HEK293T (cell line): ENCODE measurements around the gene LRPAP1.

Experiments
- CTCF ChIA-PET: fragments of 350-600 bp; formaldehyde crosslinking; extraction: SDS; loops from one replicate; lab custom pipeline; 2021; ENCODE audit warnings: antibody characterized with exemption, inconsistent platforms; lab: Yijun Ruan, JAX
- POLR2A ChIA-PET: fragments of 350-600 bp; formaldehyde crosslinking; extraction: SDS; loops from one replicate; lab custom pipeline; 2020; ENCODE audit warnings: antibody characterized with exemption, inconsistent platforms; lab: Yijun Ruan, JAX
- DNase-seq: peaks from one replicate; pipeline ENCODE4 v3.0.0; 2012; ENCODE audit warnings: mixed read lengths; ENCODE audit errors: extremely low spot score
- ARNT ChIP-seq: fragments of 450-650 bp; IDR thresholded peaks from 2 replicates; pipeline ENCODE4 v1.6.1; 2017; ENCODE audit warnings: mild to moderate bottlenecking
- BHLHE40 ChIP-seq: fragments of 450-650 bp; IDR thresholded peaks from 2 replicates; pipeline ENCODE4 v1.6.1; 2016; ENCODE audit warnings: mild to moderate bottlenecking, moderate library complexity, borderline replicate concordance
- CTBP1 ChIP-seq: fragments of 450-650 bp; IDR thresholded peaks from 2 replicates; pipeline ENCODE4 v1.6.1; 2016; ENCODE audit warnings: borderline replicate concordance
- ELF4 ChIP-seq: fragments of 450-650 bp; IDR thresholded peaks from 2 replicates; pipeline ENCODE4 v1.6.1; 2017; ENCODE audit warnings: antibody characterized with exemption
- FOXA1 ChIP-seq: fragments of 450-650 bp; IDR thresholded peaks from 2 replicates; pipeline ENCODE4 v1.6.1; 2016; ENCODE audit warnings: mild to moderate bottlenecking
- FOXK2 ChIP-seq: fragments of 450-650 bp; IDR thresholded peaks from 2 replicates; pipeline ENCODE4 v1.6.1; 2016; ENCODE audit warnings: mild to moderate bottlenecking
- FOXM1 ChIP-seq: fragments of 450-650 bp; IDR thresholded peaks from 2 replicates; pipeline ENCODE4 v1.6.1; 2017; ENCODE audit warnings: mild to moderate bottlenecking, borderline replicate concordance
- HDGF ChIP-seq: fragments of 450-650 bp; IDR thresholded peaks from 2 replicates; pipeline ENCODE4 v1.6.1; 2017; ENCODE audit warnings: antibody characterized with exemption, borderline replicate concordance
- L3MBTL2 ChIP-seq: fragments of 450-650 bp; conservative IDR thresholded peaks from 2 replicates; pipeline ENCODE4 v1.6.1; 2016; ENCODE audit warnings: mild to moderate bottlenecking
- LEF1 ChIP-seq: fragments of 450-650 bp; IDR thresholded peaks from 2 replicates; pipeline ENCODE4 v1.6.1; 2017; ENCODE audit warnings: mild to moderate bottlenecking, borderline replicate concordance
- NFRKB ChIP-seq: fragments of 450-650 bp; IDR thresholded peaks from 2 replicates; pipeline ENCODE4 v1.6.1; 2016; ENCODE audit warnings: mild to moderate bottlenecking, moderate library complexity
- SP1 ChIP-seq: fragments of 450-650 bp; IDR thresholded peaks from 2 replicates; pipeline ENCODE4 v1.6.1; 2017
- SUZ12 ChIP-seq: fragments of 450-650 bp; IDR thresholded peaks from 2 replicates; pipeline ENCODE4 v1.6.1; 2016; ENCODE audit warnings: mild to moderate bottlenecking
- TARDBP ChIP-seq: fragments of 450-650 bp; IDR thresholded peaks from 2 replicates; pipeline ENCODE4 v1.6.1; 2016
- ZNF384 ChIP-seq: fragments of 450-650 bp; IDR thresholded peaks from 2 replicates; pipeline ENCODE4 v1.6.1; 2016
- TF ChIP-seq, protein P1 (sequence below): fragments of 450-650 bp; IDR thresholded peaks from 2 replicates; pipeline ENCODE4 v1.6.1; 2016

The LRPAP1 gene

DNA sequence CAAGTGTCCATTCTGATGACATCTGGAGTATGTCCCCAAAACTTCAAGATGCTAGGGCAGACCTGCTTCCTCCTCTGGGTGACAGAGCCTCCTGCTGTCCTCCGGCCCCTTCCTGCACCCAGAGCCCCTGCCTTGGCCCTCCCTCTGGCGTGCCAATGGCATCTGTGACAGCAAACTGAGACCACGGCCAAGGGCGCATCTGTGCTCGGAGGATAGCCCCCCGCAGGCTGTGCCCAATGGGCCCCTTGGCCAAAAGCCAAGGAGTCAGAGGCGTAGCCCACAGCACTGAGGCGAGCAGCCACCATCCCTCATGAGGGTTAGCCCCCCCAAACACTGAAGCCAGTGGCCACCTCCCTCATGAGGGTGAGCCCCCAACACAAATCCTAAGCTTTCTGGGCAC is 7.9 kb downstream of the LRPAP1 start:
- ChIA-PET CTCF (no interaction called here), POLR2A (no interaction called here)
- no peak for TF ChIP-seq NFRKB
- TF ChIP-seq, protein P1, sequence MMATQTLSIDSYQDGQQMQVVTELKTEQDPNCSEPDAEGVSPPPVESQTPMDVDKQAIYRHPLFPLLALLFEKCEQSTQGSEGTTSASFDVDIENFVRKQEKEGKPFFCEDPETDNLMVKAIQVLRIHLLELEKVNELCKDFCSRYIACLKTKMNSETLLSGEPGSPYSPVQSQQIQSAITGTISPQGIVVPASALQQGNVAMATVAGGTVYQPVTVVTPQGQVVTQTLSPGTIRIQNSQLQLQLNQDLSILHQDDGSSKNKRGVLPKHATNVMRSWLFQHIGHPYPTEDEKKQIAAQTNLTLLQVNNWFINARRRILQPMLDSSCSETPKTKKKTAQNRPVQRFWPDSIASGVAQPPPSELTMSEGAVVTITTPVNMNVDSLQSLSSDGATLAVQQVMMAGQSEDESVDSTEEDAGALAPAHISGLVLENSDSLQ: no peak
- TF ChIP-seq FOXM1: no peak
- no peak for TF ChIP-seq L3MBTL2
- TF ChIP-seq HDGF: no peak
- no peak for TF ChIP-seq LEF1
- no peak for TF ChIP-seq SUZ12
- no peak for TF ChIP-seq ZNF384
- no peak for DNase-seq

DNA sequence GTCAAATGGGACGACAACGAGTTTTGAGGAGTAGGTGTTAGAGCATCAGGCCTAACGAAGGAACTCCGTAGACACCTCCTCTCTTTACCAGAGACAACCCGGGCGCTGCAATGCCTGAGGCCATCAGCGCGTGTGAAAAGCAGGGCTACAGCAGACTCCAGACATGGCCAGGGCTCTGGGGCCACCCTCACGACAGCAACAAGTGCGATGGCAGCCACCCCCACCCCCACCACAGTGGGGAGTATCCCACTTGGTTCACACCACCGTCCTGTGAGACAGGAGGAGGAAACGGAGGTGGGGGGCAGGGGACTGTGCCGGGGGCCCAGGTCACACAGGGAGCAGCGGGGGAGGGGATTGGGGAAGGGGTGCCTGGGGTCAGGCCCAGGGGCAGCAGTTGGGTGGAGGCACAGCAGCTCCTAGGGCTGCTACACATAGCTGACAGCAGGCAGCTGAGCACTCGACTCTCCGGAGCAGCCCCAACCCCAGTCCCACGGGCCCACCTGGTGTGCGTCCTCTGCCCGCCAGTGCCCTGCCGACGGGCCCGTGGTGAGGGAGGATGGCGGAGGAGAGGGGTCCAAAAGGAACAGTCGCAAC is 8.5 kb downstream of the LRPAP1 start:
- POLR2A ChIA-PET: no interaction called here
- DNase-seq: no peak
- TF ChIP-seq ZNF384: no peak
- no peak for TF ChIP-seq L3MBTL2
- TF ChIP-seq TARDBP: no peak
- TF ChIP-seq FOXM1: no peak
- TF ChIP-seq NFRKB: no peak
- TF ChIP-seq LEF1: no peak
- TF ChIP-seq HDGF: no peak
- no peak for TF ChIP-seq ARNT
- TF ChIP-seq, protein P1: no peak
- TF ChIP-seq SP1: no peak
- no peak for TF ChIP-seq CTBP1
- no peak for TF ChIP-seq BHLHE40
- no peak for TF ChIP-seq ELF4
- no peak for TF ChIP-seq SUZ12
- TF ChIP-seq FOXA1: no peak
- TF ChIP-seq FOXK2: no peak
- CTCF ChIA-PET: no interaction called here

DNA sequence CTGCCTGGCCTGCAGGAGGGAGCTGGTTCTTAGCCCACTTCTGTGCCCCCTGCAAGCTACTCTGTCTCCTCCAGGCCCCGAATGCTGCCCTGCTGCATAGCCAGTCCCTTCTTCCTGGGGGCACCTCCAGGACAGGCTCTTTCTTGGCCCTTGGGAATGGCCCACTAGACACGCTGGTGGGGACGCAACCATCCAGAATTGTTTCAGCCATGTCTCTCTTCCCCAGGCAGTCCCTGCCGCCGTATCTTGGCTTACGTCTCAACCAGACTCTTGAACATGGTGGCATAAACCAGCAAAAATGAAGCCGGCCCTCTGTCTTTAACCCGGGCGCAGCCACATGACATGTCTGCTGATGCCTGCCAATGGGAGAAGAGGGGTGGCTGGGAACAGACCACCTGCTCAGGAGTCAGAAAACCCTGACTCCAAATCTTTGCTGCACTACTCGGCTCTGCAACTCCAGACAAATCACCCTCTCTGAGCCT is 9.0 kb downstream of the LRPAP1 start:
- TF ChIP-seq TARDBP: no peak
- ChIA-PET POLR2A (no interaction called here), CTCF (no interaction called here)
- no peak for DNase-seq

DNA sequence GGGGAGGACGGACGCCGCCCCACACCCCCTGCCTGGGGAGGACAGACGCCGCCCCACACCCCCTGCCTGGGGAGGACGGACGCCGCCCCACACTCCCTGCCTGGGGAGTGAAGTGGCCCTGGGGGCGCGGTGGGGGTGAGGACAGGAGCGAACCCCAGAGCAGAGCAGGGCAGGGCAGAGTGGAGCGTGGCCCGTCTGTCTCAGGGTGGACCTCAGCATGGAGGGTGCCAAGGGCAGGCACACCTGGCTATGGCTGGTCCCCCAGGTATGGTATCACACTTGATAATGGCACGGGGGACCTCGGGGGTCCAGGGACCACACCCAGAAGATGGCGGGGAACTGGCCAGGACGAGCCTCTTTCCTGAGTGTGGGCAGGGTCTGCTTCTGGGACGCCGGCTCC is 9.6 kb downstream of the LRPAP1 start:
- POLR2A ChIA-PET: no interaction called here
- no peak for DNase-seq
- TF ChIP-seq NFRKB (no peak), BHLHE40 (no peak), SUZ12 (no peak), ELF4 (no peak), LEF1 (no peak), FOXM1 (no peak)
- TF ChIP-seq, protein P1: no peak
- CTCF ChIA-PET: no interaction called here

DNA sequence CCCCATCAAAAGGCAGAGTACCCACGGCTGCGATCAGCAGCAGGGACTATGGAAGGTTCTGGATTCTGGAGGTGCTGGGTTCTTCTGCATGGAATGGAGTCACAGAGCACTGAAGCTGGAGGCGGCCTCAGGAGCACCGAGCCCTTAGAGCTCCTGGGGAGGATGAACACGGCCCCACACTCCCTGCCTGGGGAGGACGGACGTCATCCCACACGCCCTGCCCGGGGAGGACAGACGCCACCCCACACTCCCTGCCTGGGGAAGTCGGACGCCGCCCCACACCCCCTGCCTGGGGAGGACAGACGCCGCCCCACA is 9.9 kb downstream of the LRPAP1 start:
- TF ChIP-seq BHLHE40 (no peak), TARDBP (no peak), ZNF384 (no peak), SUZ12 (no peak), CTBP1 (no peak), L3MBTL2 (no peak)
- ChIA-PET CTCF (no interaction called here), POLR2A (no interaction called here)
- no peak for DNase-seq

DNA sequence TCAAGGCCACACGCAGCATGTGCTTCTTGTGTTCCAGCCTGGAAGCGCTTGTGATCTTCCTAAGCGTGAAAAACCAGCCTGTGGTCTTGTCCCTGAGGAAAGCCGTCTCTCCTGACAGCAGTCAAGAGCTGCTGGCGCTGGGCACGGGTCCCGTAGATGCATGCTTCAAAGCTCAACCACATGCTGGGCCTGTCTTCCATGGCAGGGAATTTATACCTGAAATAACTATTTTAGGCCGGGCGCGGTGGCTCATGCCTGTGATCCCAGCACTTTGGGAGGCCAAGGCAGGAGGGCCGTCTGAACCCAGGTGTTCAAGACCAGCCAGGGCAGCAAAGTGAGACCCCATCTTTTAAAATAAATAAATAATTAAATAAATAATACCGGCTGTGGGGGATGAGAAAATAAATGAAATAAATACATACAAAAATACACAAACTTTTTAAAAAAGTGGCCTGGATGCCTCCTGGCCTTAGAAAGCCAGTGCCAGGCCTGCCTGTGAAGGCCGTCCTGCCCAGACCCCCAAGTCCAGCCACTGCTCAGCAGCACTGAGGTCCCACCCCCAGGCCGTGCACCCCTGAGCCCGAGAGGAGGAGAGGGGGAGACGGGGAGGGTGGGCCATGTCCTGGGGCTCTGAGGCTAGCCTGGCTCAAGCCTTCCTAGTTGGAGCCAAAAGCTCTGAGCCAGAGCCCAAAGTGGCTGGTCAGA is 10.4 kb downstream of the LRPAP1 start:
- TF ChIP-seq ZNF384: no peak
- no peak for TF ChIP-seq SP1
- no peak for TF ChIP-seq SUZ12
- no peak for TF ChIP-seq NFRKB
- TF ChIP-seq CTBP1: no peak
- no peak for TF ChIP-seq L3MBTL2
- TF ChIP-seq, protein P1: no peak
- no peak for TF ChIP-seq FOXM1
- TF ChIP-seq FOXA1: no peak
- POLR2A ChIA-PET: no interaction called here
- CTCF ChIA-PET: no interaction called here
- no peak for DNase-seq
